Skeletal muscle cell (primary cell): ENCODE data around the gene CBX3.
A peak's percentile ranks its signal among the peaks of the same experiment; 100 is the strongest.
"Not testable (repeated sequence)": the region's sequence is repeated elsewhere in the genome, so short reads cannot be mapped to it uniquely, and the experiment has no call there.

Source experiments
- DNase-seq: peaks from one replicate; pipeline ENCODE4 v3.0.0-alpha.2; 2010; ENCODE audit warnings: low read depth
- H3K4me3 ChIP-seq: 2 replicates; pipeline ENCODE4 v1.5.1; 2011; ENCODE audit warnings: low read depth, mild to moderate bottlenecking, control low read depth, low read length, moderate library complexity

CBX3 gene

DNA sequence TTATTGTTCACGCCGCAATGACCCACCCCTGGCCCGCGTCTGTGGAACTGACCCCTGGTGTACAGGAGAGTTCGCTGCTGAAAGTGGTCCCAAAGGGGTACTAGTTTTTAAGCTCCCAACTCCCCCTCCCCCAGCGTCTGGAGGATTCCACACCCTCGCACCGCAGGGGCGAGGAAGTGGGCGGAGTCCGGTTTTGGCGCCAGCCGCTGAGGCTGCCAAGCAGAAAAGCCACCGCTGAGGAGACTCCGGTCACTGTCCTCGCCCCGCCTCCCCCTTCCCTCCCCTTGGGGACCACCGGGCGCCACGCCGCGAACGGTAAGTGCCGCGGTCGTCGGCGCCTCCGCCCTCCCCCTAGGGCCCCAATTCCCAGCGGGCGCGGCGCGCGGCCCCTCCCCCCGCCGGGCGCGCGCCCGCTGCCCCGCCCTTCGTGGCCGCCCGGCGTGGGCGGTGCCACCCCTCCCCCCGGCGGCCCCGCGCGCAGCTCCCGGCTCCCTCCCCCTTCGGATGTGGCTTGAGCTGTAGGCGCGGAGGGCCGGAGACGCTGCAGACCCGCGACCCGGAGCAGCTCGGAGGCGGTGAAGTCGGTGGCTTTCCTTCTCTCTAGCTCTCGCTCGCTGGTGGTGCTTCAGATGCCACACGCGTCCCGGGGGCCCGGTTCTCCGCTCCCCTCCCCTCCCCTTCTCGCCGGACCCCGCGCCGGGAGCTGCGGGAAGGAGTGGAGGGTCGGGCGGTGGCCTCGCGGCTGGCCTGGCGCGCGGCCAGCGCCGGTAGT lies at the start of gene CBX3:
Gene CBX3 (plus strand): TSS at position 499 of the 772 bp plus-strand sequence. CDS start 1,254 bp downstream, outside the sequence.
- peak within 1 kb of the TSS; percentile 88 for H3K4me3 ChIP-seq
- DNase-seq: peak; percentile 27

DNA sequence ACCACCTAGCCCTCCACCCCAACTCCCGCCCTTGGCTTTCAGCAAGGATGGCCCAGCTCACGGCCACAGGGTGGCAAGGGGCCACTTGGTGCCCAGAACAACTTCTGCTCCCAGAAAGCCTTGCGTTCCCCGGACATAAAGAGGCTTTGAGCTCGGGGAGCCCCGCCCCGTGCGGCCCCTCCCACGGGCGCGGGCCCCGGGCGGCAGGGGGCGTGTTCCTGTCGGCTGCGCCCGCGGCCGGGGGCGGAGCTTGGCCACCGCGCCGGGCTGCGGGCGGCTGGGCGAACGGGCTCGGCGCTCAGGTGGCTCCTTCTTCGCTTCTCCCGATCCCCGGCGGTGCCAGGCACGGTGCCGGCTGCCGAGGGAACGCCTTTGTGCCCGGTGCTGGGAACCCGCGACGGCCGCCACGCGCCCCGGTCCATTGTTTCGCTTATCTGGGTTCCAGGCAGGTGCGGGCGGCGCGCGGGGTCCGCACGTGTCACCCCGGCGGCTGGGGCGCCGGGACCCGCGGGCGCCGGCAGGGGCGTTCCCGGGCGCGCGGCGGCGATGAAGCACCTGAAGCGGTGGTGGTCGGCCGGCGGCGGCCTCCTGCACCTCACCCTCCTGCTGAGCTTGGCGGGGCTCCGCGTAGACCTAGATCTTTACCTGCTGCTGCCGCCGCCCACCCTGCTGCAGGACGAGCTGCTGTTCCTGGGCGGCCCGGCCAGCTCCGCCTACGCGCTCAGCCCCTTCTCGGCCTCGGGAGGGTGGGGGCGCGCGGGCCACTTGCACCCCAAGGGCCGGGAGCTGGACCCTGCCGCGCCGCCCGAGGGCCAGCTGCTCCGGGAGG lies 49.4 kb upstream of the CBX3 start, which contains the start of gene NFE2L3:
Gene NFE2L3 (plus strand): TSS at position 246 of the 829 bp plus-strand sequence. CDS start 301 bp downstream, at position 547.
- peak within 1 kb of the TSS; percentile 56 for H3K4me3 ChIP-seq
- DNase-seq: no peak

GRCh38 chr7:26152782-26153240 lies 48.7 kb upstream of the CBX3 start:
- peak overlapping the region; percentile 56 for H3K4me3 ChIP-seq
- DNase-seq: not testable (repeated sequence)

DNA sequence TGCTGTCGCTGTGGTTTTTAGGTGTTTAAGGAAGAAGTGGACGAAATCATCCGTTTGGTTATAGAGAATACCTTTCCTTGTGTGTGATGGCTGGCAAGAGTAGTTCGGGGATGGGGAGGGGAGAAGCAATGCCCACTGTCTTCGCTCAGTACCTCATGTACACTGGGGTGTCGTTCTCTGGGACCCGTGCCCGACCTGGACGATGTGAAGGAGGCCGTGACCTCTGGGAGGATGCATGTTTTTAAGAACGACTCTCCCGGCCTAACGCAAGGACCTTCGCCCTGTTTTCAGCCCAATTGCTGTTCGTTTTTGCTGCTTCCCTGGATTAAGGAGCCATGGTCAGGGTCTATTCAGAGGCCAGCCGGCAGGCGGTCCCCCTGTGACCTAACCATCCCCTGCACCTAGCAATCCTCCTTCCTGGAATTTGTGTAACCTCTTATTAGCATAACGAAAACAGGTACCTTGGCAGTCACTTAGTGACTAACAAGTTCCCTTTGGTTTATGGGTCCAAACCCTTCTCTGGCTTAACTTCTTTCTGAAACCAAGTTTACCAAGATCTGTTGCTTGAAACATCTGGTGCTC lies 48.2 kb upstream of the CBX3 start:
- DNase-seq: no peak
- H3K4me3 ChIP-seq: peak overlapping the region; percentile 56

DNA sequence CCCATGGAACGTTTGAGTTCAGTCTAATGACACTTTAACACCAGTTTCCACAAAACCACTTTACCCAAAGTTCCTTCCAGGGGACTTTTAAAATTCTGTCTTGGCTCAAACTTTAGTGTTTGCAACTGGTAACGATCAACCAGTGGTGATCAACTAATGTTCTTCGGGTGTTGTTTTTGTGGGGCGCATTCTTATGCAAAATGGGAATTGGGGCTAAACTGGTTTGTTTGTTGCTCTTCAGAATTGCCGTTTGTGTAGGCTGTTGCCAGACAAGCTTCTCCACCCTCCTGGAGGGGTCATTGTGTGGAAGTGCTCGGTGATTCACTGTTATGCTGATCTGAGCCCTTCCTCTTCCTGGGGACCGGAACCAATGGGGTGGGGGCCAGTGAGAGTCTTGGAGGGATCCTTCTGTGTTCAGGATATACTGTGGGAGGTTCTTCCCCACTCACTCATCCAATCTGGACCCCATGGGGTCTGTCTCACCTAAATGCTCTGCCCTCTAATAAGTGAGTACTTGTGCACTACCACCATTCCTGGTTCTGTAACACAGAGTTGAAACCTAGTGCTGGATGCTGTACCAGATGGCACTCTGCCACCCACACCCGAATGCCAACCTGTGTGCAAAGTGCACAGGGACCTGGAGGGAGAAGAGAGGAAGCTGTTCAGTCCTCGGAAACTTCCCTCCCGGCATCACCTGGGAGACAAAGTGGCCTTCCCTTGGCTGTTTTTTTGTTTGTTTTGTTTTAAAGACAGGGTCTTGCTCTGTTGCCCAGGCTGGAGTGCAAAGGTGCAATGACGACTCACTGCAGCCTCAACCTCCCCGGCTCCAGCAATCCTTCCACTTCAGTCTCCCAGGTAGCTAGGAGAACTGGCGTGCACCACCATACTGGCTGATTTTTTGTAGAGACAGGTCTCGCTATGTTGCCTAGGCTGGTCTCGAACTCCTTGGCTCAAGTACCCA lies 47.4 kb upstream of the CBX3 start:
- DNase-seq: no peak
- peak overlapping the region; percentile 56 for H3K4me3 ChIP-seq

DNA sequence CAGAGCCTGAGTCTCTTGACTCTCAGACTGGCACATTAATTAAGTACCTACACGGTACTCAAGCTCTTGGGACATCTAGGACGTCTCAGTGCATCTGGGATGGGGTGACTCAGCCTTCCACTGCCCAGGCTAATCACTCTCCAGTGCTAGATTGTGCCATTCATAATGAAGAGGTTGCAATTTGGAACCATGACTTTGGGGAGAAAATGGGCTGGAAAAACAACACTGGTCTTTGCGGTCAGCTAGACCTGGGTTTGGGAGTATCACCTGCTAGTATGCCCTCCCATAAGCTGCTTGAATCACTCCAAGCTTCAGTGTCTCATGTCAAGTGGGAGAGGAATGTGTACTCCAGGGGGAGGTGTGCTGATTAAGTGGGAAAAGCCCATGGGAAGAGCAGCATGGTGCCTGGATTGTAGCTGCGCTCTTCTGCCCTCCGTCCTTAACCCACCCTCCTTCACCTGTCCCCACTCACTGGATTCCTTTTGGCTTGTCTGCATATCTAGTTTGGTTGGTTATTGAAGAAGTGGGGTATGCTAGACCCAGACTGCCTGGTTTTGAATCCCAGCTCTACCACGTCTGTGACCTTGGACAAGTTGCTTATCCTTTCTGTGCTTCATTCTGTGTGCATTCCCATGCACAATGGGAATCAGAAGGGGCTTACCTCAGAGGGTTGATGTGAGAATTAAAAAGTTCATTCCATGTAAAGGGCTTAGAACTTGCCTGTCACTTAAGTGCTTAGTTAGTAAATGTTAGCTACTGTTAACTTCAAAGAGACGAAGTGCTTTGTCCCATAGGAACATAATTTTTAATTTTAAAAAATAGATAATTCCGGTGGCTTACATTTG lies 45.8 kb upstream of the CBX3 start:
- no peak for DNase-seq
- peak overlapping the region; percentile 8 for H3K4me3 ChIP-seq

DNA sequence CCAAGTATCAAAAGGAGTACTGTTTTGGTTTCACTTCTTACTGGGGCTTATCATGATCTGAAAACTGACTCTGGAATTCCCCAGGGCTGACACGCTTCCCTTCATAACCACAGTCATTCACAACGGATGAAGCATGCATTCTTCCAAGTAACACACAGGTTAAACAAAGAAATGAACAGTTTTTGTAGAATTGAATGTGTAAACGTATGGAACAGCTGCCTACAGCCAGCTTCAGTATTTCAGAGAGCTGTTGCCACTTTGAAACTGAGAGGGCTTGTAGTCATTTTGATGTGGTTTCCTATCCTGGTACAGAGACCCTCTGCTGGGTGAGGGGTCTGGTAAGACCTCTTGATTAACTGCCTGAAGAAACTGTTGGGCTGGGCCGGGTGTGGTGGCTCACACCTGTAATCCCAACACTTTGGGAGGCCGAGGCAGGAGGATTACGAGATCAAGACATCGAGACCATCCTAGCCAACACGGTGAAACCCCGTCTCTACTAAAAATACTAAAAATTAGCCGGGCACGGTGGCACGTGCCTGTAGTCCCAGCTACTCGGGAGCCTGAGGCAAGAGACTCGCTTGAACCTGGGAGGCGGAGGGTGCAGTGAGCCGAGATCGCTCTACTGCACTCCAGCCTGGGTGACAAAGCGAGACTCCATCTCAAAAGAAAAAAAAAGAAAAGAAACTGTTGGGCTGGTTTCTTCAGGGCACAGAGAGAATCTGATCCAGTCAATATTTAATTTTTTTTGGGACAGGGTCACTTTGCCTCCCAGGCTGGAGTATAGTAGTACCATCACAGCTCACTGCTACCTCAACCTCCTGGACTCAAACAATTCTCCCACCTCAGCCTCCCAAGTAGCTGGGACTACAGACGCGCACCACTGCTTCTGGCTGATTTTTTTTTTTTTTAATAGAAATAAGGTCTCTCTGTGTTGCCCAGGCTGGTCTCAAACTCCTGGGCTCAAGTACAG lies 44.8 kb upstream of the CBX3 start:
- H3K4me3 ChIP-seq: peak overlapping the region; percentile 8
- peak; percentile 80 for DNase-seq

- no peak for DNase-seq
- H3K4me3 ChIP-seq: no peak overlapping the region
Measured at GRCh38 chr7:26157520-26158105, 43.9 kb upstream of the CBX3 start.

GRCh38 chr7:26159243-26159642 lies 42.3 kb upstream of the CBX3 start:
- H3K4me3 ChIP-seq: no peak overlapping the region
- no peak for DNase-seq

DNA sequence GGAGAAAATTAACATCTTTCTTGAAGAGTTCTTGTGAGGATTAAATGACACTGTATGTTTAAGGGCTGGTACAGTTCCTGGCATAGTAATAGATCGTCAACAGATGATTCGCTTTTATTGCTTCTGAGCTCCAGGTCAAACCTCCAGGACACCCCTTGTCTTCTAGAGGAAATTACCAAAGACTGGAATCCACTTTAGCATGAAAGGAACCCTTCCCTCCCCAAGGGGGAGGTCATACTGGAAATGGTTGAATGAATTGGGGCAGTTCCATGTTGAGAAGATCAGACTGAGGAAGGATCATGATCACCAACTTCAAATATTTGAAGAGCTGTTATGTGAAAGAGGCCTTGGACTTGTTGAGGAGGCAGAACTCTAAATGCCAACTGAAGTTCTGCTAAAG lies 40.6 kb upstream of the CBX3 start:
- no peak for DNase-seq

DNA sequence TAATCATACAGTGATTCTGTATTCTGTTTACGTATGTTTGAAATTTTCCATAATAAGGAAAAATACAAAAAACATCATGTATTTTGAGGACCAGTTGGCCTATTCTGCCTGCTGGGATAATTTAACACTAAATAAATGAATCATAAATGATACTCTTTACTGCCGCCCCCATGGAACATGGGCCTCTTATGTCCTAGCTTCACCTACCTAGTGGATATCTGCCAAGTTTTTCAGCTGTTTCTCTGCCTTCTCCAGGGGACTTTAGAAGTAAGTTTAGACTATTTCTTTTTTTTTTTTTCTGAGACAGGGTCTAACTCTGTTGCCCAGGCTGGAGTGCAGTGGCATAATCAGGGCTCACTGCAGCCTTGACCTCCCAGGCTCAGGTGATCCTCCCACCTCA lies 39.1 kb upstream of the CBX3 start:
- no peak for DNase-seq
- H3K4me3 ChIP-seq: no peak overlapping the region

More for the DNA sequence above, 40.6 kb upstream of the CBX3 start:
- no peak overlapping the region for H3K4me3 ChIP-seq

- not testable (repeated sequence) for DNase-seq, H3K4me3 ChIP-seq
Measured at GRCh38 chr7:26163804-26164203, 37.7 kb upstream of the CBX3 start.

GRCh38 chr7:26165950-26166683 lies 35.4 kb upstream of the CBX3 start:
- H3K4me3 ChIP-seq: no peak overlapping the region
- DNase-seq: no peak

- no peak for DNase-seq
- H3K4me3 ChIP-seq: no peak overlapping the region
Measured at GRCh38 chr7:26166684-26167266, 34.8 kb upstream of the CBX3 start.

DNA sequence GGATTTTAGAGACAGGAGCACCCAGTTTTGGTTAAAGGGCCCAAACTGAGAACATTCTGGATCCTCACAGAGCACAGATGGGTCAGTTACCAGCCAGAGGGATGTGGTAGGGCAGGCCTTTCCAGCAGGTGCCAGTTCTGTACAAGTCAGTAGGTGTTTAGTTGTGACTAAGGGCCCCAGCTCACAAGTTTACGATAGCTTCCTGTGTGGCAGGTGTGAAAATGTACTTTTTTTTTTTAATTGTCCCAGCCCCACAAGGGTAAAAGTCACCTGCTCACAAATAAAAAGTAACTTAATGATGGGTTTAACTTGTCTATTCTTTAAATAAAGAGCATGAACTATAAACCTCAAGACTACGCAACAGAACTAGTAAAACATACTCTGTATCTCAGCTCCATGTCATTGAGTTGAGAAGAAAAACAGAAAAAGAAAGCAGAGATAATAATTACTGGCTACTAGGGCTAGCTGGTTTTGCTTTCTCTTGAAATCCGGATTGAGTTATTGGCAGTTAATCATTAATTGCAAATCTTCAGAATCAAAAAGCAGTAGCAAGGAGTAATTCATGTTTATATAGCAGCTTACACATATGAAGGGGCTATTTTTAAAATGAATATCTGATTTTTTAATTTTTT lies 34.1 kb upstream of the CBX3 start:
- no peak overlapping the region for H3K4me3 ChIP-seq
- no peak for DNase-seq
